ENCODE data around the gene ATP2B3. TPM values are rescaled to one million over a fixed set of nuclear protein-coding genes. Genes with fewer than 3 reads are reported as not detected.

ATP2B3 gene
- total and polyA plus RNA-seq, 9 of the 15 experiments (the other 6 are each of a cell fraction or from before 2014, with no cell fraction given), result 0.04 TPM; not detected in 8

DNA sequence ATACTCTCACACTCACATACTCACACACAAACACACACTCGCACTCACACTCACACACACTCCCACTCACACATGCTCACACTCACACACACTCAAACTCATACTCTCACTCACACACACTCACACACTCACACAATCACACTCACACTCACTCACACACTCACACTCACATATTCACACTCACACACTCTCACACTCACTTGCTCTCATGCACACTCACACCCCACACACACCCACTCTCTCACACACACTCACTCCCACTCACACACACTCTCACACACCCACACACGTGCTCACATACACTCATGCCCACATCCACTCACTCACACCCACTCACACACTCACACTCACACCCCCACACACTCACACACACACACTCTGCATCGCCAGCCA lies 4.9 kb upstream of the ATP2B3 start (continued):
- no peak for TF ChIP-seq MAFF (IDR thresholded peaks at IDR 0.05; ENCODE audit: low read length)
- TF ChIP-seq RBM22 (IDR thresholded peaks at IDR 0.05; ENCODE audit: low read depth, low read length, poor library complexity, severe bottlenecking), result no peak
- TF ChIP-seq SOX6 (IDR thresholded peaks at IDR 0.05), result no peak
- TF ChIP-seq TEAD2 (tag; IDR thresholded peaks at IDR 0.05), result no peak
- TF ChIP-seq, protein P1, sequence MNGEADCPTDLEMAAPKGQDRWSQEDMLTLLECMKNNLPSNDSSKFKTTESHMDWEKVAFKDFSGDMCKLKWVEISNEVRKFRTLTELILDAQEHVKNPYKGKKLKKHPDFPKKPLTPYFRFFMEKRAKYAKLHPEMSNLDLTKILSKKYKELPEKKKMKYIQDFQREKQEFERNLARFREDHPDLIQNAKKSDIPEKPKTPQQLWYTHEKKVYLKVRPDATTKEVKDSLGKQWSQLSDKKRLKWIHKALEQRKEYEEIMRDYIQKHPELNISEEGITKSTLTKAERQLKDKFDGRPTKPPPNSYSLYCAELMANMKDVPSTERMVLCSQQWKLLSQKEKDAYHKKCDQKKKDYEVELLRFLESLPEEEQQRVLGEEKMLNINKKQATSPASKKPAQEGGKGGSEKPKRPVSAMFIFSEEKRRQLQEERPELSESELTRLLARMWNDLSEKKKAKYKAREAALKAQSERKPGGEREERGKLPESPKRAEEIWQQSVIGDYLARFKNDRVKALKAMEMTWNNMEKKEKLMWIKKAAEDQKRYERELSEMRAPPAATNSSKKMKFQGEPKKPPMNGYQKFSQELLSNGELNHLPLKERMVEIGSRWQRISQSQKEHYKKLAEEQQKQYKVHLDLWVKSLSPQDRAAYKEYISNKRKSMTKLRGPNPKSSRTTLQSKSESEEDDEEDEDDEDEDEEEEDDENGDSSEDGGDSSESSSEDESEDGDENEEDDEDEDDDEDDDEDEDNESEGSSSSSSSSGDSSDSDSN (IDR thresholded peaks at IDR 0.05; ENCODE audit: borderline replicate concordance in 1 of 2, low read depth in 2 of 2, low read length in 2 of 2), result no peak
- TF ChIP-seq PHF8 (IDR thresholded peaks at IDR 0.05; ENCODE audit: borderline replicate concordance, low read length), result no peak
- TF ChIP-seq KLF6 (CRISPR knock-in tag; IDR thresholded peaks at IDR 0.05; ENCODE audit: borderline replicate concordance), result no peak
- TF ChIP-seq, protein P2, sequence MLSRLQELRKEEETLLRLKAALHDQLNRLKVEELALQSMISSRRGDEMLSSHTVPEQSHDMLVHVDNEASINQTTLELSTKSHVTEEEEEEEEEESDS (CRISPR knock-in tag; IDR thresholded peaks at IDR 0.05), result no peak
- no peak for TF ChIP-seq TOE1 (IDR thresholded peaks at IDR 0.05; ENCODE audit: borderline replicate concordance)
- TF ChIP-seq TOE1 (CRISPR knock-in tag; IDR thresholded peaks at IDR 0.05; ENCODE audit: borderline replicate concordance, low read depth), result no peak
- no peak for TF ChIP-seq KAT7 (CRISPR knock-in tag; IDR thresholded peaks at IDR 0.05; ENCODE audit: borderline replicate concordance)
- TF ChIP-seq SAFB2 (IDR thresholded peaks at IDR 0.05; ENCODE audit: borderline replicate concordance, low read depth, low read length, severe bottlenecking), result no peak
- no peak for TF ChIP-seq TCF7L2 (IDR thresholded peaks at IDR 0.05; ENCODE audit: low read depth, low read length)
- TF ChIP-seq MYNN (IDR thresholded peaks at IDR 0.05), result peak; percentile 46; the same call in 1 of the 2 replicates
- TF ChIP-seq MYNN (CRISPR knock-in tag; IDR thresholded peaks at IDR 0.05), result no peak
- no peak for TF ChIP-seq NCOA6 (IDR thresholded peaks at IDR 0.05)
- TF ChIP-seq EGR1 (conservative IDR thresholded peaks at IDR 0.05), result peak; percentile 53
- TF ChIP-seq ZNF561 (CRISPR knock-in tag; conservative IDR thresholded peaks at IDR 0.05), result no peak
- TF ChIP-seq NBN (IDR thresholded peaks at IDR 0.05; ENCODE audit: low read depth), result no peak

Measured in K562 (cell line).